Neural cell (in vitro differentiated cells): Measurements from ENCODE around the gene OR2B6. TPM values are rescaled to one million over a fixed set of nuclear protein-coding genes. Genes with fewer than 3 reads are reported as not detected.

Experiments
- H2AFZ ChIP-seq: fragments of 200-600, 300-800 bp; sonication (generic), shearing (Covaris generic); 2 replicates; pipeline ENCODE4 v1.6.0; 2014; ENCODE audit warnings: low read depth, mild to moderate bottlenecking, antibody characterized with exemption, low read length, moderate library complexity
- H3F3A ChIP-seq: fragments of 200-600 bp; shearing (Covaris generic); 2 replicates; pipeline ENCODE4 v1.6.1; 2016; ENCODE audit warnings: mild to moderate bottlenecking, moderate library complexity, mixed read lengths, antibody characterized with exemption, low read length; ENCODE audit not compliant: insufficient read depth, poor library complexity, severe bottlenecking
- H3K27ac ChIP-seq: fragments of 200-600, 300-800 bp; sonication (generic), shearing (Covaris generic); 2 replicates; pipeline ENCODE4 v1.5.1; 2014; ENCODE audit warnings: mild to moderate bottlenecking, low read length, moderate library complexity
- H3K27me3 ChIP-seq: fragments of 300-800, 200-600 bp; sonication (generic), shearing (Covaris generic); 2 replicates; pipeline ENCODE4 v1.6.0; 2014; ENCODE audit warnings: mild to moderate bottlenecking, low read depth, low read length, moderate library complexity; ENCODE audit not compliant: insufficient read depth
- H3K36me3 ChIP-seq: fragments of 300-800, 200-600 bp; sonication (generic), shearing (Covaris generic); 2 replicates; pipeline ENCODE4 v1.5.1; 2014; ENCODE audit warnings: mild to moderate bottlenecking, antibody characterized with exemption, low read length, moderate library complexity; ENCODE audit not compliant: insufficient read depth
- H3K4me2 ChIP-seq: fragments of 300-800, 200-600 bp; sonication (generic), shearing (Covaris generic); 2 replicates; pipeline ENCODE4 v1.6.0; 2014; ENCODE audit warnings: mild to moderate bottlenecking, low read length
- H3K4me3 ChIP-seq: fragments of 300-800, 200-600 bp; sonication (generic), shearing (Covaris generic); 2 replicates; pipeline ENCODE4 v1.5.1; 2014; ENCODE audit warnings: mild to moderate bottlenecking, low read length, moderate library complexity
- H3K79me2 ChIP-seq: fragments of 200-600 bp; shearing (Covaris generic); replicated peaks from 2 replicates; pipeline ENCODE4 v1.6.0; 2014; ENCODE audit warnings: mild to moderate bottlenecking, low read length, moderate library complexity; ENCODE audit not compliant: insufficient read depth
- H3K9ac ChIP-seq: fragments of 300-800, 200-600 bp; sonication (generic), shearing (Covaris generic); 2 replicates; pipeline ENCODE4 v1.6.1; 2016; ENCODE audit warnings: mild to moderate bottlenecking, low read length, mixed read lengths
- H3K9me2 ChIP-seq: fragments of 200-600 bp; shearing (Covaris generic); 2 replicates; pipeline ENCODE4 v1.6.1; 2016; ENCODE audit warnings: mild to moderate bottlenecking, low read length, mixed read lengths; ENCODE audit not compliant: insufficient read depth
- H3K9me3 ChIP-seq: fragments of 200-600, 300-800 bp; sonication (generic), shearing (Covaris generic); 2 replicates; pipeline ENCODE4 v1.6.1; 2016; ENCODE audit warnings: mild to moderate bottlenecking, mixed run types, low read length, moderate library complexity, mixed read lengths
- H4K20me1 ChIP-seq: fragments of 200-600 bp; shearing (Covaris generic); 2 replicates; pipeline ENCODE4 v1.6.1; 2016; ENCODE audit warnings: mild to moderate bottlenecking, mixed run types; ENCODE audit not compliant: insufficient read depth
- EP300 ChIP-seq: fragments of 450-650 bp; conservative IDR thresholded peaks from 2 replicates; pipeline ENCODE4 v1.6.1; 2014; ENCODE audit warnings: antibody characterized with exemption, mild to moderate bottlenecking, moderate library complexity; ENCODE audit not compliant: poor library complexity, severe bottlenecking
- EZH2 ChIP-seq: fragments of 200-600, 300-800 bp; shearing (Covaris generic), sonication (generic); IDR thresholded peaks from 2 replicates; pipeline ENCODE4 v1.6.1; 2014; ENCODE audit warnings: antibody characterized with exemption, low read length, borderline replicate concordance, mild to moderate bottlenecking; ENCODE audit not compliant: insufficient read depth, poor library complexity, severe bottlenecking
- MXI1 ChIP-seq: fragments of 450-650 bp; conservative IDR thresholded peaks from 2 replicates; pipeline ENCODE4 v1.6.1; 2014; ENCODE audit warnings: antibody characterized with exemption, mild to moderate bottlenecking; ENCODE audit not compliant: poor library complexity, severe bottlenecking
- POLR2AphosphoS5 ChIP-seq: IDR thresholded peaks from 2 replicates; pipeline ENCODE4 v1.6.1; 2012
- RAD21 ChIP-seq: fragments of 450-650 bp; conservative IDR thresholded peaks from 2 replicates; pipeline ENCODE4 v1.6.1; 2014; ENCODE audit warnings: antibody characterized with exemption, mild to moderate bottlenecking, moderate library complexity
- SMC3 ChIP-seq: fragments of 450-650 bp; conservative IDR thresholded peaks from 2 replicates; pipeline ENCODE4 v1.6.1; 2014; ENCODE audit warnings: antibody characterized with exemption, mild to moderate bottlenecking, moderate library complexity; ENCODE audit not compliant: poor library complexity
- TAF1 ChIP-seq: IDR thresholded peaks from 2 replicates; pipeline ENCODE4 v1.6.1; 2012; ENCODE audit warnings: low read depth
- polyA plus RNA-seq: library from polyadenylated mRNA; depleted of rRNA; stranded (reverse); fragments of >200 nt; gene quantifications from 2 replicates; pipeline ENCODE4 v1.2.3, GENCODE V29; 2014
- TF ChIP-seq, protein P1 (sequence below): fragments of 450-650 bp; IDR thresholded peaks from 2 replicates; pipeline ENCODE4 v1.5.1; 2014; ENCODE audit warnings: antibody characterized with exemption, mild to moderate bottlenecking, moderate library complexity; ENCODE audit not compliant: poor library complexity, severe bottlenecking
- TF ChIP-seq, protein P2 (sequence below): IDR thresholded peaks from 2 replicates; pipeline ENCODE4 v1.6.1; 2012; ENCODE audit warnings: borderline replicate concordance

OR2B6 gene
- polyA plus RNA-seq, 1 donor from 2014 or later = not detected

DNA sequence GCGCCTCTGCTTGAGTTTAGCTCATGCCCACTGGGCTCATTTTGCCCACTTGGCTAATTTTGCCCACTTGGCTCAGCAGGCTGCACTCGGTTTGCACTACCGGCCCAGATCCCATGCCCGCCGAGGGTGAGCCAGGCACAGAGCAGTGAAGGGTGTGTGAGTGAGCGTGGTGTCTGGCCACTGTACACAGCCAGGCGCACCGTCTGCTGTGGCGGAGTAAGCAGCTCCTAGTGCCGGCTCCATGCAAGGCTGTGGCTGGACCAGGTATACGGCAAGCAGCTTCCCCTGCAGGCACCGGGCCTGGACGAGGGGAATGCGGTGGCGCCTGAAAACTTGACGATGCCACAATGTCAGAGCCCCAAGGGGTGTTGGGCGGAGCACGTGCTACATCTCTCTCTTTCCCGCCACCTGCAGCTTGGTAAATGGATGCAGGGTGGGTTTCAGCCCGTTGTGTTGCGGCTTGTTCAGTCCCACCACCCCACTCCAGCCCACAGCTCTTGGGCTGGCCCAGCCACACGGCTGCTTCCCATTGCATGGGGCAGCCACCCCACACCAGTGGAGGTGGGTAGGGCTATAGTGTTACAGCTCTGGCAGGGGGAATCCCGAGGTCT, 9.9 kb downstream of the OR2B6 start:
- no peaks in the 10 kb centered on the region for H3K36me3 ChIP-seq
- no peaks in the 10 kb centered on the region for H4K20me1 ChIP-seq
- no peak overlapping the region for H3K9ac ChIP-seq
- H3K79me2 ChIP-seq = no peaks in the 10 kb centered on the region
- H3K4me2 ChIP-seq = no peak overlapping the region
- no peak overlapping the region for H3K4me3 ChIP-seq
- no peak overlapping the region for H2AFZ ChIP-seq
- TF ChIP-seq, protein P1, sequence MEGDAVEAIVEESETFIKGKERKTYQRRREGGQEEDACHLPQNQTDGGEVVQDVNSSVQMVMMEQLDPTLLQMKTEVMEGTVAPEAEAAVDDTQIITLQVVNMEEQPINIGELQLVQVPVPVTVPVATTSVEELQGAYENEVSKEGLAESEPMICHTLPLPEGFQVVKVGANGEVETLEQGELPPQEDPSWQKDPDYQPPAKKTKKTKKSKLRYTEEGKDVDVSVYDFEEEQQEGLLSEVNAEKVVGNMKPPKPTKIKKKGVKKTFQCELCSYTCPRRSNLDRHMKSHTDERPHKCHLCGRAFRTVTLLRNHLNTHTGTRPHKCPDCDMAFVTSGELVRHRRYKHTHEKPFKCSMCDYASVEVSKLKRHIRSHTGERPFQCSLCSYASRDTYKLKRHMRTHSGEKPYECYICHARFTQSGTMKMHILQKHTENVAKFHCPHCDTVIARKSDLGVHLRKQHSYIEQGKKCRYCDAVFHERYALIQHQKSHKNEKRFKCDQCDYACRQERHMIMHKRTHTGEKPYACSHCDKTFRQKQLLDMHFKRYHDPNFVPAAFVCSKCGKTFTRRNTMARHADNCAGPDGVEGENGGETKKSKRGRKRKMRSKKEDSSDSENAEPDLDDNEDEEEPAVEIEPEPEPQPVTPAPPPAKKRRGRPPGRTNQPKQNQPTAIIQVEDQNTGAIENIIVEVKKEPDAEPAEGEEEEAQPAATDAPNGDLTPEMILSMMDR = no peak
- TF ChIP-seq EZH2 (no peak), RAD21 (no peak), MXI1 (no peak), TAF1 (no peak), POLR2AphosphoS5 (no peak), SMC3 (no peak), EP300 (no peak)
- TF ChIP-seq, protein P2, sequence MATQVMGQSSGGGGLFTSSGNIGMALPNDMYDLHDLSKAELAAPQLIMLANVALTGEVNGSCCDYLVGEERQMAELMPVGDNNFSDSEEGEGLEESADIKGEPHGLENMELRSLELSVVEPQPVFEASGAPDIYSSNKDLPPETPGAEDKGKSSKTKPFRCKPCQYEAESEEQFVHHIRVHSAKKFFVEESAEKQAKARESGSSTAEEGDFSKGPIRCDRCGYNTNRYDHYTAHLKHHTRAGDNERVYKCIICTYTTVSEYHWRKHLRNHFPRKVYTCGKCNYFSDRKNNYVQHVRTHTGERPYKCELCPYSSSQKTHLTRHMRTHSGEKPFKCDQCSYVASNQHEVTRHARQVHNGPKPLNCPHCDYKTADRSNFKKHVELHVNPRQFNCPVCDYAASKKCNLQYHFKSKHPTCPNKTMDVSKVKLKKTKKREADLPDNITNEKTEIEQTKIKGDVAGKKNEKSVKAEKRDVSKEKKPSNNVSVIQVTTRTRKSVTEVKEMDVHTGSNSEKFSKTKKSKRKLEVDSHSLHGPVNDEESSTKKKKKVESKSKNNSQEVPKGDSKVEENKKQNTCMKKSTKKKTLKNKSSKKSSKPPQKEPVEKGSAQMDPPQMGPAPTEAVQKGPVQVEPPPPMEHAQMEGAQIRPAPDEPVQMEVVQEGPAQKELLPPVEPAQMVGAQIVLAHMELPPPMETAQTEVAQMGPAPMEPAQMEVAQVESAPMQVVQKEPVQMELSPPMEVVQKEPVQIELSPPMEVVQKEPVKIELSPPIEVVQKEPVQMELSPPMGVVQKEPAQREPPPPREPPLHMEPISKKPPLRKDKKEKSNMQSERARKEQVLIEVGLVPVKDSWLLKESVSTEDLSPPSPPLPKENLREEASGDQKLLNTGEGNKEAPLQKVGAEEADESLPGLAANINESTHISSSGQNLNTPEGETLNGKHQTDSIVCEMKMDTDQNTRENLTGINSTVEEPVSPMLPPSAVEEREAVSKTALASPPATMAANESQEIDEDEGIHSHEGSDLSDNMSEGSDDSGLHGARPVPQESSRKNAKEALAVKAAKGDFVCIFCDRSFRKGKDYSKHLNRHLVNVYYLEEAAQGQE = no peak
- H3F3A ChIP-seq = no peaks in the 10 kb centered on the region
- no peaks in the 10 kb centered on the region for H3K27me3 ChIP-seq
- no peaks in the 10 kb centered on the region for H3K9me3 ChIP-seq
- no peak overlapping the region for H3K27ac ChIP-seq
- H3K9me2 ChIP-seq = no peaks in the 10 kb centered on the region

DNA sequence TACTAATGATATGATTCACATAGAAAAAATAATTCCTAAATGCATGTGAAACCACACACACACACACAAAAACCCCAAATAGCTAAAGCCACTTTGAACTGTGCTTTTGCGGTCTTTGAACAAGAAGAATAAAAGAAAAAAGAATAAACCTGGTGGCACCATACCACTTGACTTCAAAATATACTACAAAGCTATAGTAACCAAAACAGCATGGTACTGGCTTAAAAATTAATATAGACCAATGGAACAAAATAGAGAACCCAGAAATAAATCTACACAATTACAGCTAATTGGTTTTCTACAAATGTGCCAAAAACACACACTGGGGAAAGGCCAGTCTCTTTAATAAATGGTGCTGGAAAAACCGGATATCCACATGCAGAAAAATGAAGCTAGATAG, 13.4 kb downstream of the OR2B6 start:
- Histone ChIP-seq H3K9me2 (no peaks in the 10 kb centered on the region), H3K79me2 (no peaks in the 10 kb centered on the region), H3K36me3 (no peaks in the 10 kb centered on the region), H3K27me3 (no peaks in the 10 kb centered on the region), H2AFZ (no peak overlapping the region), H3K4me3 (no peak overlapping the region), H3K27ac (no peak overlapping the region), H3F3A (no peaks in the 10 kb centered on the region), H3K9me3 (no peaks in the 10 kb centered on the region), H3K4me2 (no peak overlapping the region), H3K9ac (no peak overlapping the region), H4K20me1 (no peaks in the 10 kb centered on the region)
- TF ChIP-seq POLR2AphosphoS5 (no peak), SMC3 (no peak), RAD21 (no peak), TAF1 (no peak), EP300 (no peak), MXI1 (no peak), EZH2 (no peak)
- TF ChIP-seq, protein P1 = no peak
- TF ChIP-seq, protein P2 = no peak
